ENCODE results near the gene POLR2E.

POLR2E gene

DNA sequence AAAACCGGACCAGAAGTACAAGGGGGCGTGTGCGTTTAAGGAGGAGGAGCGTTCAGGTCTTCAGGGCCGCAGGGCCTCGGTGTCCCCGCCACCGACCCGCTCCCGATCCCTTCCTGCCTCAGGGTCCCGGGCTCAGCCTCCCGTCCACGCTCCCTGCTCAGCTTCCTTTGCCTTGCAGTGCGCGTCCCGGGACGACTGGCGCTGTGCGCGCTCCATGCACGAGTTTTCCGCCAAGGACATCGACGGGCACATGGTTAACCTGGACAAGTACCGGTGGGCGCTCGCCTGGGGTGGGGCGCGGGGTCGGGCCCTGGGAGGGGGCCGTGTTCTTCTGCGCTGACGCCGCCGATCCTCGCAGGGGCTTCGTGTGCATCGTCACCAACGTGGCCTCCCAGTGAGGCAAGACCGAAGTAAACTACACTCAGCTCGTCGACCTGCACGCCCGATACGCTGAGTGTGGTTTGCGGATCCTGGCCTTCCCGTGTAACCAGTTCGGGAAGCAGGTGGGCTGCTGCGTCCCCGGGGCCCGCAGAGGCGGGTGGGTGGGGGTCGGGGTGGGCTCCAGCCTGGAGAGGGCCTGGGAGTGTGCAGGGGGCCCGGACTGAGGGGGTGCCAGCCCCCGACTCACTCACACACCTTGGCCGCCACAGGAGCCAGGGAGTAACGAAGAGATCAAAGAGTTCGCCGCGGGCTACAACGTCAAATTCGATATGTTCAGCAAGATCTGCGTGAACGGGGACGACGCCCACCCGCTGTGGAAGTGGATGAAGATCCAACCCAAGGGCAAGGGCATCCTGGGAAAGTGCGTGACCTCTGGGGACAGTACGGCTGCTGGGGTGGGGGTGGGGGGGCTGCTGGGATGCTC, 10.1 kb upstream of the POLR2E start:
- TF ChIP-seq ZFX (IDR thresholded peaks at IDR 0.05; ENCODE audit: borderline replicate concordance), result no peak
- TF ChIP-seq, protein P1, sequence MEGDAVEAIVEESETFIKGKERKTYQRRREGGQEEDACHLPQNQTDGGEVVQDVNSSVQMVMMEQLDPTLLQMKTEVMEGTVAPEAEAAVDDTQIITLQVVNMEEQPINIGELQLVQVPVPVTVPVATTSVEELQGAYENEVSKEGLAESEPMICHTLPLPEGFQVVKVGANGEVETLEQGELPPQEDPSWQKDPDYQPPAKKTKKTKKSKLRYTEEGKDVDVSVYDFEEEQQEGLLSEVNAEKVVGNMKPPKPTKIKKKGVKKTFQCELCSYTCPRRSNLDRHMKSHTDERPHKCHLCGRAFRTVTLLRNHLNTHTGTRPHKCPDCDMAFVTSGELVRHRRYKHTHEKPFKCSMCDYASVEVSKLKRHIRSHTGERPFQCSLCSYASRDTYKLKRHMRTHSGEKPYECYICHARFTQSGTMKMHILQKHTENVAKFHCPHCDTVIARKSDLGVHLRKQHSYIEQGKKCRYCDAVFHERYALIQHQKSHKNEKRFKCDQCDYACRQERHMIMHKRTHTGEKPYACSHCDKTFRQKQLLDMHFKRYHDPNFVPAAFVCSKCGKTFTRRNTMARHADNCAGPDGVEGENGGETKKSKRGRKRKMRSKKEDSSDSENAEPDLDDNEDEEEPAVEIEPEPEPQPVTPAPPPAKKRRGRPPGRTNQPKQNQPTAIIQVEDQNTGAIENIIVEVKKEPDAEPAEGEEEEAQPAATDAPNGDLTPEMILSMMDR (IDR thresholded peaks at IDR 0.05), result no peak
- peak overlapping the region; percentile 98 for H3K27ac ChIP-seq

GRCh38 chr19:1104311-1105007, 9.3 kb upstream of the POLR2E start:
- no peak for TF ChIP-seq ZFX (IDR thresholded peaks at IDR 0.05; ENCODE audit: borderline replicate concordance)
- TF ChIP-seq, protein P1 (IDR thresholded peaks at IDR 0.05), result no peak
- peak overlapping the region; percentile 98 for H3K27ac ChIP-seq

DNA sequence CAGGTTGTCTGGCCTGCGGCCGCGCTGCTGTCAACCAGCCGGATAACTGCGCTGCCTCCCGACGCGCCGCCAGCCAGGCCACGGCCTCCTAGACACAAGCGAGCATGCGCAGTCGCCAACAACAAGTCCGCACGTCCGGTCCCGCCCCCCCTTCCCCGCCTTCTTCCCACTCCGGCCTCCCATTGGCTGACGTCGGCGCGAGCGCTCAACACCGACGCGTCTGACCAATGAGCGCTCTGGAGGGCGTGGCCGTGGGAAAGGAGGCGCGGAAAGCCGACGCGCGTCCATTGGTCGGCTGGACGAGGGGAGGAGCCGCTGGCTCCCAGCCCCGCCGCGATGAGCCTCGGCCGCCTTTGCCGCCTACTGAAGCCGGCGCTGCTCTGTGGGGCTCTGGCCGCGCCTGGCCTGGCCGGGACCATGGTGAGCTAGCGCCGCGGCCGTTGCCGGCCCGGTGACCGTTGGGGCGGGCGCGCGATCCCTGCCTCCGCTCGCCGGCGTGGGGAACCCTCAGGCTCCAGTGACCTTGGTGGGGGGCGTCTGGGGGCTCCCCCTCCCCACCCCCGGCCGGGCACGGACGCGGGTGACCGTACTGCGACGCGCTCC, 8.6 kb upstream of the POLR2E start, which contains the start of gene GPX4:
GPX4 (plus strand) TSS at position 287 of the 603 bp plus-strand sequence; CDS start at position 337, 50 bp downstream.
- TF ChIP-seq, protein P1 (IDR thresholded peaks at IDR 0.05), result no peak
- TF ChIP-seq ZFX (IDR thresholded peaks at IDR 0.05; ENCODE audit: borderline replicate concordance), result no peak
- peak within 1 kb of the TSS; percentile 98 for H3K27ac ChIP-seq

GRCh38 chr19:1103132-1103707, 8.0 kb upstream of the POLR2E start:
- peak overlapping the region; percentile 98 for H3K27ac ChIP-seq
- TF ChIP-seq, protein P1 (IDR thresholded peaks at IDR 0.05), result no peak
- TF ChIP-seq ZFX (IDR thresholded peaks at IDR 0.05; ENCODE audit: borderline replicate concordance), result no peak

GRCh38 chr19:1102407-1103131, 7.4 kb upstream of the POLR2E start:
- peak overlapping the region; percentile 98 for H3K27ac ChIP-seq
- TF ChIP-seq ZFX (IDR thresholded peaks at IDR 0.05; ENCODE audit: borderline replicate concordance), result no peak
- TF ChIP-seq, protein P1 (IDR thresholded peaks at IDR 0.05), result no peak

DNA sequence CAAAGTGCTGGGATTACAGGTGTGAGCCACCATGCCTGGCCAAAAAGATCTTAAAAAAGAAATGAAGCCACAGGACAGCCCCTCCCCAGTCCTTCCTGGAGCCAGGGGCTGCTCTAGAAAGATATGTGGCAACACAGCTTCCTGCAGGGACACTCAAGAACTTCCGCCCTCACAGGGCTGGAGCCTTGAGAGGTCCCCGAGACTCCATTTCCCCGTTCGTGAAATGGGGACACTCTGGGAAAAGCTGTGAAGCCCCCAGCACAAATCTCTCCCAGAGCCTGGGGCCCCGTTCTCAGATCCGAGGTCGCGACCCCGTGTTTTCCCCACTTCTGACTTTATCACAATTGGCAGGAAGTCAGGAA, 6.1 kb upstream of the POLR2E start:
- H3K27ac ChIP-seq, result peak overlapping the region; percentile 98

More for the DNA sequence above, 6.1 kb upstream of the POLR2E start:
- TF ChIP-seq, protein P1 (IDR thresholded peaks at IDR 0.05), result no peak
- no peak for TF ChIP-seq ZFX (IDR thresholded peaks at IDR 0.05; ENCODE audit: borderline replicate concordance)

All from 22Rv1 (cell line).